ENCODE data around the gene DGKI. TPM values are rescaled to one million over a fixed set of nuclear protein-coding genes. Genes with fewer than 3 reads are reported as not detected.

DGKI gene
- total and polyA plus RNA-seq, 4 donors: 0.03 to 1.5 (median 0.33) TPM

DNA sequence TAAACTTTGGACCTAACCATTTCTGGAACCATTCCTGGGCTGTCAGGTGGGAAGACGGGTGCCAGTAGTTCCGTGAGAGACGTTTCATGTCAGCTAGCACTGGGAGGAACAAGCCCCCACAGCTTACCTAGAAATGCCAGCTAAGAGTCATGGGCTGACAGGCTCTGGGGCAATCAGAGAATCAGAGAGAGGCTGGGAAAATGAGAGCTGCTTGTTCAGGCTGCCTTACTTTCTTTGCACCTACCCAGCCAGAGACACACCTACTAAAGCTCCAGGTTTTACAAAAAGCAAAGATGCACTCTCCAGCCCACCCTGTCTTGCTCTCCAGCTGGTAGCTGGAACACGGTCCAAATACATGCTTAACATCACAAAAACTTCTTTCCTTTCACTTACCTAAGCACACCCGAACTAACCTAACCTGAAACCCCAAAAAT, 503.9 kb downstream of the DGKI start:
- Histone ChIP-seq H3K36me3 (ENCODE audit: control insufficient read depth in 4 of 4, insufficient read depth in 4 of 4, low read length in 4 of 4) (no peaks in the 10 kb centered on the region), H3K27me3 (ENCODE audit: control insufficient read depth in 3 of 3, insufficient read depth in 3 of 3, low read length in 2 of 3) (peaks cover 0 to 6% (median 0%) of the 10 kb centered on the region in 3 donors), H3K4me1 (ENCODE audit: control insufficient read depth in 5 of 5, insufficient read depth in 5 of 5, low read length in 5 of 5) (peaks cover 0 to 11% (median 0%) of the 10 kb centered on the region in 5 donors), H3K9ac (ENCODE audit: insufficient read depth in 1 of 2, low read length in 2 of 2) (peak overlapping the region; percentile 53 to 84), H3K27ac (ENCODE audit: low read depth in 1 of 2, low read length in 1 of 2) (no peak overlapping the region), H3K4me3 (no peak overlapping the region), H3K9me3 (ENCODE audit: control insufficient read depth in 4 of 4, insufficient read depth in 3 of 4, low read length in 3 of 4) (peaks cover 0 to 4% (median 1%) of the 10 kb centered on the region in 4 donors)
- WGBS, 2 donors: 26 to 28% methylated on average over 5 of the region's 5 CpGs
- ATAC-seq (ENCODE audit: insufficient read depth, low FRiP score): no peak
- DNase-seq: peak in 1 of 3 donors; percentile 25
- TF ChIP-seq, protein P1, sequence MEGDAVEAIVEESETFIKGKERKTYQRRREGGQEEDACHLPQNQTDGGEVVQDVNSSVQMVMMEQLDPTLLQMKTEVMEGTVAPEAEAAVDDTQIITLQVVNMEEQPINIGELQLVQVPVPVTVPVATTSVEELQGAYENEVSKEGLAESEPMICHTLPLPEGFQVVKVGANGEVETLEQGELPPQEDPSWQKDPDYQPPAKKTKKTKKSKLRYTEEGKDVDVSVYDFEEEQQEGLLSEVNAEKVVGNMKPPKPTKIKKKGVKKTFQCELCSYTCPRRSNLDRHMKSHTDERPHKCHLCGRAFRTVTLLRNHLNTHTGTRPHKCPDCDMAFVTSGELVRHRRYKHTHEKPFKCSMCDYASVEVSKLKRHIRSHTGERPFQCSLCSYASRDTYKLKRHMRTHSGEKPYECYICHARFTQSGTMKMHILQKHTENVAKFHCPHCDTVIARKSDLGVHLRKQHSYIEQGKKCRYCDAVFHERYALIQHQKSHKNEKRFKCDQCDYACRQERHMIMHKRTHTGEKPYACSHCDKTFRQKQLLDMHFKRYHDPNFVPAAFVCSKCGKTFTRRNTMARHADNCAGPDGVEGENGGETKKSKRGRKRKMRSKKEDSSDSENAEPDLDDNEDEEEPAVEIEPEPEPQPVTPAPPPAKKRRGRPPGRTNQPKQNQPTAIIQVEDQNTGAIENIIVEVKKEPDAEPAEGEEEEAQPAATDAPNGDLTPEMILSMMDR (IDR thresholded peaks at IDR 0.05; ENCODE audit: control extremely low read depth, extremely low read depth): no peak

DNA sequence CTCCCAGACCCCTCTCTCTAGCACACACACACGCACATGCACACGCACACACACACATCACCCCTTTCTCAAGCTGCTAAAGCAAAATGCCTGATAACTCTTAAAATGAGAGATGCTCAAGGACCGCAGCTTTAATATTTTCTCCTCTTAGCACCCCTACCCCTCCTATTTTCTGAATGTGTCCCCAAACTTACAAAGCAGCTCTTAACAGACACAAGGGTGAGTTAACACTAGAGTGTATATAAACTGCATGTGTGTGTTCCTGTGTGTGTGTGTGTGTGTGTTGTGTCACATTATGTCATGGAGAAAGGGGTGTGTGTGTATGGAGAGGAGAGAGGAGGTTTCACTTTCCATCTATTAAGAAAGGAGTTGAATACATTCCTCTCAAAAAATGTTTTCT, 504.5 kb downstream of the DGKI start:
- 60 to 88% methylated on average over 3 of the region's 3 CpGs for WGBS, 2 donors
- H3K27ac ChIP-seq (ENCODE audit: low read depth in 1 of 2, low read length in 1 of 2): no peak overlapping the region

GRCh38 chr7:137337902-137338301, 508.9 kb downstream of the DGKI start:
- Histone ChIP-seq H3K4me1 (ENCODE audit: control insufficient read depth in 5 of 5, insufficient read depth in 5 of 5, low read length in 5 of 5) (peaks cover 0 to 6% (median 0%) of the 10 kb centered on the region in 5 donors), H3K27ac (ENCODE audit: low read depth in 1 of 2, low read length in 1 of 2) (no peak overlapping the region), H3K36me3 (ENCODE audit: control insufficient read depth in 4 of 4, insufficient read depth in 4 of 4, low read length in 4 of 4) (no peaks in the 10 kb centered on the region), H3K4me3 (no peak overlapping the region), H3K9ac (ENCODE audit: insufficient read depth in 1 of 2, low read length in 2 of 2) (no peak overlapping the region), H3K9me3 (ENCODE audit: control insufficient read depth in 4 of 4, insufficient read depth in 3 of 4, low read length in 3 of 4) (peaks cover 0 to 3% (median under 1%) of the 10 kb centered on the region in 4 donors), H3K27me3 (ENCODE audit: control insufficient read depth in 3 of 3, insufficient read depth in 3 of 3, low read length in 2 of 3) (no peaks in the 10 kb centered on the region)
- TF ChIP-seq, protein P1 (IDR thresholded peaks at IDR 0.05; ENCODE audit: control extremely low read depth, extremely low read depth): no peak
- DNase-seq (no peak), ATAC-seq (ENCODE audit: insufficient read depth, low FRiP score) (no peak)
- WGBS, 2 donors: 51 to 62% methylated on average over 2 of the region's 2 CpGs

More for the DNA sequence above, 504.5 kb downstream of the DGKI start:
- H3K4me1 ChIP-seq (ENCODE audit: control insufficient read depth in 5 of 5, insufficient read depth in 5 of 5, low read length in 5 of 5): peaks cover 0 to 11% (median 0%) of the 10 kb centered on the region in 5 donors
- H3K9ac ChIP-seq (ENCODE audit: insufficient read depth in 1 of 2, low read length in 2 of 2): peak overlapping the region in 1 of 2 donors; percentile 44
- peaks cover 0 to 4% (median 1%) of the 10 kb centered on the region in 4 donors for H3K9me3 ChIP-seq (ENCODE audit: control insufficient read depth in 4 of 4, insufficient read depth in 3 of 4, low read length in 3 of 4)
- H3K36me3 ChIP-seq (ENCODE audit: control insufficient read depth in 4 of 4, insufficient read depth in 4 of 4, low read length in 4 of 4): no peaks in the 10 kb centered on the region
- DNase-seq (peak; percentile 18 to 64 (median 62)), ATAC-seq (ENCODE audit: insufficient read depth, low FRiP score) (no peak)
- H3K27me3 ChIP-seq (ENCODE audit: control insufficient read depth in 3 of 3, insufficient read depth in 3 of 3, low read length in 2 of 3): peaks cover 0 to 6% (median 0%) of the 10 kb centered on the region in 3 donors
- H3K4me3 ChIP-seq: no peak overlapping the region
- TF ChIP-seq, protein P1 (IDR thresholded peaks at IDR 0.05; ENCODE audit: control extremely low read depth, extremely low read depth): no peak

GRCh38 chr7:137335814-137336213, 511.0 kb downstream of the DGKI start:
- Histone ChIP-seq H3K9ac (ENCODE audit: insufficient read depth in 1 of 2, low read length in 2 of 2) (no peak overlapping the region), H3K27me3 (ENCODE audit: control insufficient read depth in 3 of 3, insufficient read depth in 3 of 3, low read length in 2 of 3) (no peaks in the 10 kb centered on the region), H3K9me3 (ENCODE audit: control insufficient read depth in 4 of 4, insufficient read depth in 3 of 4, low read length in 3 of 4) (peaks cover 0 to 4% (median 1%) of the 10 kb centered on the region in 4 donors), H3K27ac (ENCODE audit: low read depth in 1 of 2, low read length in 1 of 2) (no peak overlapping the region), H3K4me1 (ENCODE audit: control insufficient read depth in 5 of 5, insufficient read depth in 5 of 5, low read length in 5 of 5) (no peaks in the 10 kb centered on the region), H3K36me3 (ENCODE audit: control insufficient read depth in 4 of 4, insufficient read depth in 4 of 4, low read length in 4 of 4) (no peaks in the 10 kb centered on the region), H3K4me3 (no peak overlapping the region)
- 91 to 93% methylated on average over 4 of the region's 4 CpGs for WGBS, 2 donors
- TF ChIP-seq, protein P1 (IDR thresholded peaks at IDR 0.05; ENCODE audit: control extremely low read depth, extremely low read depth): no peak
- DNase-seq: no peak
- ATAC-seq (ENCODE audit: insufficient read depth, low FRiP score): no peak

All from lung (tissue), 12 donors.